H1 (cell line): ENCODE results near the gene SIPA1L3. TPM values are rescaled to one million over a fixed set of nuclear protein-coding genes. Genes with fewer than 3 reads are reported as not detected.
A peak's percentile ranks its signal among the peaks of the same experiment; 100 is the strongest.

Experiments
- BACH1 ChIP-seq: IDR thresholded peaks from 2 replicates; pipeline ENCODE4 v1.6.1; 2012; ENCODE audit warnings: low read length, improper control_type of control experiment
- BCL11A ChIP-seq, 2 experiments: IDR thresholded peaks; one replicate each; pipeline ENCODE4 v1.6.1; 2011; ENCODE audit warnings: low read depth in 2 of 2, low read length in 2 of 2, mild to moderate bottlenecking in 2 of 2
- CHD2 ChIP-seq: IDR thresholded peaks from 2 replicates; pipeline ENCODE4 v1.6.1; 2012; ENCODE audit warnings: low read length, improper control_type of control experiment
- GTF2F1 ChIP-seq: IDR thresholded peaks from 2 replicates; pipeline ENCODE4 v1.6.1; 2012; ENCODE audit warnings: low read depth, low read length, improper control_type of control experiment, borderline replicate concordance
- RAD21 ChIP-seq, 2 experiments: IDR thresholded peaks in 1 of 2; conservative IDR thresholded peaks in 1 of 2; 2 replicates each; pipeline ENCODE4 v1.6.1; 2011; ENCODE audit warnings: low read depth in 2 of 2, low read length in 2 of 2, improper control_type of control experiment in 1 of 2, inconsistent platforms in 1 of 2, mild to moderate bottlenecking in 1 of 2, moderate library complexity in 1 of 2
- SIN3A ChIP-seq, 2 experiments: IDR thresholded peaks in 1 of 2; conservative IDR thresholded peaks in 1 of 2; 2 replicates each; pipeline ENCODE4 v1.6.1; 2011 to 2012; ENCODE audit warnings: low read length in 2 of 2, improper control_type of control experiment in 1 of 2, low read depth in 1 of 2, mild to moderate bottlenecking in 1 of 2
- SP2 ChIP-seq: IDR thresholded peaks from 2 replicates; pipeline ENCODE4 v1.6.1; 2012; ENCODE audit warnings: mild to moderate bottlenecking, low read length, inconsistent platforms
- SUZ12 ChIP-seq: fragments of 200-600 bp; sonication (generic); IDR thresholded peaks from 2 replicates; pipeline ENCODE4 v1.6.1; 2012; ENCODE audit warnings: mild to moderate bottlenecking, inconsistent platforms, low read length, moderate library complexity, mixed read lengths
- polyA plus RNA-seq, 7 experiments: library from polyadenylated mRNA; depleted of rRNA in 3 of 7; stranded (reverse) in 5 of 7; unstranded in 2 of 7; fragments of >200 nt in 5 of 7; fragments of 200-250 nt in 2 of 7; gene quantifications; 1 replicate in 5 of 7; 2 replicates in 1 of 7; 4 replicates in 1 of 7; pipeline versions ENCODE4 v1.2.1 to v1.2.3, GENCODE V29; 2011 to 2013; ENCODE audit warnings: missing spikeins in 2 of 7, mixed read lengths in 2 of 7
- total RNA-seq: library from RNA; stranded (reverse); fragmentation: NEBNext Ultra II Directional; extraction: Animal tissue kit (Norgen Biotek cat#: 25700); gene quantifications from 2 replicates; pipeline ENCODE4 v1.2.1, GENCODE V29; 2021
- TF ChIP-seq, protein P1 (sequence below), 3 experiments: IDR thresholded peaks; 1 replicate in 2 of 3; 2 replicates in 1 of 3; pipeline versions ENCODE4 v1.5.1 to v1.6.1; 2011; ENCODE audit warnings: low read length in 3 of 3, mild to moderate bottlenecking in 3 of 3, inconsistent platforms in 2 of 3, low read depth in 1 of 3, moderate library complexity in 1 of 3; ENCODE audit not compliant: insufficient read depth in 1 of 3; ENCODE audit errors: control extremely low read depth in 1 of 3
- TF ChIP-seq, protein P2 (sequence below): IDR thresholded peaks from 2 replicates; pipeline ENCODE4 v1.6.1; 2012; ENCODE audit warnings: inconsistent platforms
- TF ChIP-seq, protein P3 (sequence below): IDR thresholded peaks from 2 replicates; pipeline ENCODE4 v1.6.1; 2011; ENCODE audit warnings: low read depth, mild to moderate bottlenecking, low read length; ENCODE audit not compliant: insufficient read depth

SIPA1L3 gene
- total and polyA plus RNA-seq, 2 of the 8 experiments (the other 6 are each of a cell fraction or from before 2014, with no cell fraction given) = 15.0 to 54.9 TPM

DNA sequence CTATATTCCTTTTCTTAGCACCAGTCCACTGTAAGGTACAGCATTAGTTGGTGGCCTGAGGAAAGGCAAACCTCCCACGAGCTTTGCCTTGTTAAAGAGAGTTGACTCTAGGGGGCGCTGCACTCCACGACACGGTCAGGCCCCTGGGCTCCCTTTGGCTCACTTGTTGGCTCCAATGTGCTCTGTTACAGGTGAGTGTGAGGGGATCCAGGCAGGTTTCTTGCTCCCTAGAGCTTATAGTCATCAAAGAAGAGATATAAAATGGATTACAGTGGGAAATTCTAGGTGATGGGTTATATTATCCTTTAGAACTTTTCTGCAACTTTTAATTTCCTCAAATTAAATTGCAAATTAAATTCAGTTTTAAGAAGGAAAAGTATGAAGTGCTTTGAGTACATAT lies 4.3 kb upstream of the SIPA1L3 start (continued):
- TF ChIP-seq, protein P1, sequence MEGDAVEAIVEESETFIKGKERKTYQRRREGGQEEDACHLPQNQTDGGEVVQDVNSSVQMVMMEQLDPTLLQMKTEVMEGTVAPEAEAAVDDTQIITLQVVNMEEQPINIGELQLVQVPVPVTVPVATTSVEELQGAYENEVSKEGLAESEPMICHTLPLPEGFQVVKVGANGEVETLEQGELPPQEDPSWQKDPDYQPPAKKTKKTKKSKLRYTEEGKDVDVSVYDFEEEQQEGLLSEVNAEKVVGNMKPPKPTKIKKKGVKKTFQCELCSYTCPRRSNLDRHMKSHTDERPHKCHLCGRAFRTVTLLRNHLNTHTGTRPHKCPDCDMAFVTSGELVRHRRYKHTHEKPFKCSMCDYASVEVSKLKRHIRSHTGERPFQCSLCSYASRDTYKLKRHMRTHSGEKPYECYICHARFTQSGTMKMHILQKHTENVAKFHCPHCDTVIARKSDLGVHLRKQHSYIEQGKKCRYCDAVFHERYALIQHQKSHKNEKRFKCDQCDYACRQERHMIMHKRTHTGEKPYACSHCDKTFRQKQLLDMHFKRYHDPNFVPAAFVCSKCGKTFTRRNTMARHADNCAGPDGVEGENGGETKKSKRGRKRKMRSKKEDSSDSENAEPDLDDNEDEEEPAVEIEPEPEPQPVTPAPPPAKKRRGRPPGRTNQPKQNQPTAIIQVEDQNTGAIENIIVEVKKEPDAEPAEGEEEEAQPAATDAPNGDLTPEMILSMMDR (IDR thresholded peaks at IDR 0.05; ENCODE audit: control extremely low read depth in 1 of 3, insufficient read depth in 1 of 3, low read depth in 1 of 3, low read length in 3 of 3) = peak; percentile 81 to 93 (median 89)
- TF ChIP-seq BCL11A (IDR thresholded peaks at IDR 0.05; ENCODE audit: low read depth in 2 of 2, low read length in 2 of 2) = no peak
- TF ChIP-seq, protein P2, sequence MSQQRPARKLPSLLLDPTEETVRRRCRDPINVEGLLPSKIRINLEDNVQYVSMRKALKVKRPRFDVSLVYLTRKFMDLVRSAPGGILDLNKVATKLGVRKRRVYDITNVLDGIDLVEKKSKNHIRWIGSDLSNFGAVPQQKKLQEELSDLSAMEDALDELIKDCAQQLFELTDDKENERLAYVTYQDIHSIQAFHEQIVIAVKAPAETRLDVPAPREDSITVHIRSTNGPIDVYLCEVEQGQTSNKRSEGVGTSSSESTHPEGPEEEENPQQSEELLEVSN = no peak
- peak; percentile 97 to 99 for TF ChIP-seq RAD21 (IDR thresholded peaks at IDR 0.05 in 1 of 2, conservative IDR thresholded peaks at IDR 0.05 in 1 of 2; ENCODE audit: low read depth in 2 of 2, low read length in 2 of 2)
- TF ChIP-seq SP2 = no peak
- TF ChIP-seq GTF2F1 = no peak
- no peak for TF ChIP-seq SIN3A (conservative IDR thresholded peaks at IDR 0.05 in 1 of 2, IDR thresholded peaks at IDR 0.05 in 1 of 2; ENCODE audit: low read depth in 1 of 2, low read length in 2 of 2)
- peak; percentile 46; the same call in 1 of the 2 replicates for TF ChIP-seq BACH1
- 0 out of 2 replicates have a peak, but pooled peaks have one; percentile 18 for TF ChIP-seq CHD2
- TF ChIP-seq SUZ12 = no peak
- TF ChIP-seq, protein P3, sequence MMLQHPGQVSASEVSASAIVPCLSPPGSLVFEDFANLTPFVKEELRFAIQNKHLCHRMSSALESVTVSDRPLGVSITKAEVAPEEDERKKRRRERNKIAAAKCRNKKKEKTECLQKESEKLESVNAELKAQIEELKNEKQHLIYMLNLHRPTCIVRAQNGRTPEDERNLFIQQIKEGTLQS = no peak
